GM21576 (cell line): ENCODE measurements around the gene SUPT6H.
"Not testable (repeated sequence)": the region's sequence is repeated elsewhere in the genome, so short reads cannot be mapped to it uniquely, and the experiment has no call there.

ENCODE experiments used
- ATAC-seq: cut with Tn5 transposase; IDR thresholded peaks from one replicate; pipeline ENCODE4 v1.9.1; 2021; ENCODE audit warnings: mild to moderate bottlenecking, moderate library complexity; ENCODE audit not compliant: unreplicated experiment

SUPT6H gene

DNA sequence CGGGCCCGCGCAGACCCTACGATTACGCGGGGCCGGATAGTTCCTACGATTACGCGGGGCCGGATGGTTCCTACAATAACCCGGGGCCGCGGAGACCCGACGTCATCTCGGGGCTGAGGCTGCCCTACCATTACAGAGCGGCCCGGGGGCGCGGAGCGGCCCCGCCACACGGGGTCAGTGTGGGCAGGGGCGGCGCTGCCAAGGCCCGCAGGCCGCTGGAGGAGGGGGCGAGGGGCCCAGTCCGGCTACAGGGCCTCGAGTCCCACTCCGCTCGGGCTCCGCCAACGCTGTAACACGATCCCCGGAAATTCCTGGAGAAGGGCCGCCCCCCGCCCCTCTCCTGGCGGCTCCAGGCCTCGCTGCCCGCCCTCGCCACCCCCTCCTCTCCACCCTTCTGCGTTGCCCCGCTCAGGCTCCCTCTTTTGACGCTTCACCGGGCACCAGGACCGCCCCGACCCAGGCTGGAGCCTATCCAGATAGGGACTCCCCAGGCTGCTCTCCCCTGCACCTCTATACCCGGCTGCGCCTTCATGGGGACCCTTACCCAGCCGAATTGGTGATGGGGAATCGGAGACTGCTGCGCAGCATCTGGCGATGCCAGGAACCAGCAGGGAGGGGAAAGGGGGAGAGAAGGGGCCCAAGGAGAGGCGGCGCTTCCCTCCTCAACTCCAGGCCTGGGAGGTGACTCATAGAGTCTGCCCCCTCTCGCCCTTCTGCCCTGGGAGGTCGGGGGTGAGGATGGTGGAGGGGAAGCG lies 55.8 kb downstream of the SUPT6H start, which contains the start of gene RAB34:
RAB34 (minus strand) TSS at position 291 of the 755 bp plus-strand sequence. CDS start 602 bp downstream, outside the sequence.
- ATAC-seq: no peak

- no peak for ATAC-seq
Observed at GRCh38 chr17:28718333-28719020, 56.5 kb downstream of the SUPT6H start.

DNA sequence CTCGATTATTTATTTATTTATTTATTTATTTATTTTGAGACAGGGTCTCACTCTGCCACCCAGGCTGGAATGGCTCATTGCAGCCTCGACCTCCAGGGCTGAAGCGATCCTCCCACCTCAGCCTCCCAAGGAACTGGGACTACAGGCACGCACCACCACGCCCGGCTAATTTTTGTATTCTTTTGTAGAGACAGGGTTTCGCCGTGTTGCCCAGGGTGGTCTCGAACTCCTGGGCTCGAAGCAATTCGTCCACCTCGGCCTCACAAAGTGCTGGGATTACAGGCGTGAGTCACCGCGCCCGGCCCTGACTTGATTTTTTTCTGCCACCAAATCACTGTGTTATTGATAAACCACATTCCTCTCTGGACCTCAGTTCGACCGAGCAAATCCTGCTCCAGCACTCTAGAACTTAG lies 57.0 kb downstream of the SUPT6H start:
- no peak for ATAC-seq

DNA sequence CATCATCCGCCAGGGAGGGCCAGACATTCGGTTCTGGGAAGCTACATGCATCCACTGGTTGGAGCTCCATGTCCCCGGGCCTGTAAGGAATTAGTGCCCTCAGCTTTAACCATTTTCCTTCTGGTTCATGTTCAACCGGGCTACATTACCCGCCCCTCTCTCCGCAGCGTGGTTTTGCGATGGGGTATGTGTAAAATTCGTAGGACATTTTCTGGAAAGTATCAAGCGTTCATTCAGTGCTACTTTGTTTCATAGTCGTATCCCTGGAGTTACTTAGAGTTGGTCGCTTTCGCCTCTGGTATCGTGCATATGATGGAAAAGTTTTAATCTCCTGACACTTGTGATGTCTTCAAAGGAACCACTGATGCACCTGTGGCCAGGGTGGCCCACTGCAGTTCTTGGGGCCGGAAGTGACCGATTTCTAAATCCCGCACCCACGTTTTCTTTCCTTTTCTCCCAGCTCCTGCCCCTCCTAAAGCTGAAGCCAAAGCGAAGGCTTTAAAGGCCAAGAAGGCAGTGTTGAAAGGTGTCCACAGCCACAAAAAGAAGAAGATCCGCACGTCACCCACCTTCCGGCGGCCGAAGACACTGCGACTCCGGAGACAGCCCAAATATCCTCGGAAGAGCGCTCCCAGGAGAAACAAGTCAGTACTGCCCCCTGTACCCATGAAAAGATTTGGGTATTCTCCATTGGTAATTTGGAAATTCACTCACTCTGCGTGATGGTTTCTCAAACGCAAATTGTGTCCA lies 58.4 kb downstream of the SUPT6H start:
- ATAC-seq: no peak

DNA sequence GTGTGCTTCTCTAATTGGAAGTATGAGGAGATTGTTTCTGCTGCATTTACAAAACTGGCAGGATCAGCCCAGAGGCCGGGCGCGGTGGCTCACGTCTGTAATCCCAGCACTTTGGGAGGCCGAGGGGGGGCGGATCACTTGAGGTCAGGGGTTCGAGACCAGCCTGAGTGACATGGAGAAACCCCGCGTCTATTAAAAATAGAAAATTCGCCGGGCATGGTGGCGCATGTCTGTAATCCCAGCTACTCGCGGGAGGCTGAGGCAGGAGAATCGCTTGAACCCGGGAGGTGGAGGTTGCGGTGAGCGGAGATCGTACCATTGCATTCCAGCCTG lies 59.0 kb downstream of the SUPT6H start:
- not testable (repeated sequence) for ATAC-seq

DNA sequence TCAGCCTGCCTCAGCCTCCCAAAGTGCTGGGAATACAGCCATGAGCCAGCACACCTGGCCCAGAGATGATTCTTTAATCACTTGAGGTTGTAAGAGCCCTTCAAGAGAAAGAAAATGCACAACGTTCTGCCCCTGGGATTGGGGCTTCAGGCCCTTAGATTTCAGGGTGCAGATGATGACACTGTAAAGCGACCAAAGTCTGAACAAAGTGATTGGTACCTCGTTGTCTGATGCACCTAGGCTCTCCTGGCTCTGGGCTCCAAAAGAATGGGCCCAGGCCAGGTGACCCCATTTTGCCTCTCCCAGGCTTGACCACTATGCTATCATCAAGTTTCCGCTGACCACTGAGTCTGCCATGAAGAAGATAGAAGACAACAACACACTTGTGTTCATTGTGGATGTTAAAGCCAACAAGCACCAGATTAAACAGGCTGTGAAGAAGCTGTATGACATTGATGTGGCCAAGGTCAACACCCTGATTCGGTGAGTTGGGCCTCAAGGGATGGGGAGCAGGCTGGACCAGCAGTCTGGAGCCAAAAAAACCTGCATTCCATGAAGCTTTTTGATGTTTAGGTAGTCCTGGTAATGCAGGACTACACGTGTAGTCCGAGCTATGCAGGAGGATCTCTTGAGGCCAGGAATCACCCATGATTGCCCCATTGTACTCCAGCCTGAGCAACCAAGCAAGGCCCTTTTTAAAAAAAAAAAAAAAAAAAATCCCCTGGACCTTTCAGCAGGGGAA lies 60.6 kb downstream of the SUPT6H start:
- ATAC-seq: no peak

DNA sequence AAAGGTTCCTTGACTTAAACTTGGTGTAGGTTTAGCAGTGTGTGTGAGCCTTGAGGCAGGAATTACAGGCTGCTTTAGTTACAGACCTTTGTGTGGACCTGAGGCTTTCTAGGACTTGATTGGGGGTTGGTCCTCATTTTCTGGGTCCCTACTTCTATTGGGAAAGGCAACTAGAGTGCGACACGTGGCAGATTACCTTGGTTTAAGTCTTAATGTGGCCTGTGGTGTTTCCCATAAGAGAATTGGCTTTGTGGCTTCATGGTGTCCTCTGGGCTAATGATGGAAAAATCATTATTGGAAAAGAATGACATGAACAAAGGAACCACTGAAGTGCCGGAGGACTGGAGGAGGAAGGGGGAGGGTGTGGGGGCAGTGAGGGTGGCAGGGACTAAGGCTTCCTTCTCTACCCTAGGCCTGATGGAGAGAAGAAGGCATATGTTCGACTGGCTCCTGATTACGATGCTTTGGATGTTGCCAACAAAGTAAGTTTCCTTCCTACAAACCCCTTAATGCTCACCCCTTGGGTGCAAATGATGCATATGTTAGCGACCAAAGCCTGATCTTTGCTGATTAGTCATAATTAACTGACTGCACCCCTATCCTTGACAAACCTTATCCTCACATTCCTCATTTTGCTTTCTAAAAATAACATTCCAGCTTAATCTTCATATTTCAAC lies 61.3 kb downstream of the SUPT6H start:
- no peak for ATAC-seq

DNA sequence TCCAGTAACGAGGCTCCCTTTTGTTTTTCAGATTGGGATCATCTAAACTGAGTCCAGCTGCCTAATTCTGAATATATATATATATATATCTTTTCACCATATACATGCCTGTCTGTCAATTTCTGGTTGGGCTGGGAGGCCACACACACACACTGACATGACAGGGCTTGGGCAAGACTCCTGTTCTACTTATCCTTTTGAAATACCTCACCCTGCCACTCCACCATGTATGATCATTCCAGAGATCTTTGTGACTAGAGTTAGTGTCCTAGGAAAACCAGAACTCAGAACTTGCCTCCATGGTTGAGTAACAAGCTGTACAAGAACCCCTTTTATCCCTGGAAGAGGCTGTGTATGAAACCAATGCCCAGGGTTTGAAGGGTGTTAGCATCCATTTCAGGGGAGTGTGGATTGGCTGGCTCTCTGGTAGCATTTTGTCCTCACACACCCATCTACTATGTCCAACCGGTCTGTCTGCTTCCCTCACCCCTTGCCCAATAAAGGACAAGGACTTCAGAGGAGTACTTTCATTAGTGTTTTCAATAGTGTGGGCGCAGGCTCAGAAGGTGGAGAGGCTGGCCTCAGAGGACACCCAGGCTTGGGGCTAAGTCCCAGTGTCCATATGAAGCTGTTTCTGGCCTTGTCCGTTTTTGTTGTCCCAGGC lies 62.0 kb downstream of the SUPT6H start:
- ATAC-seq: not testable (repeated sequence)

DNA sequence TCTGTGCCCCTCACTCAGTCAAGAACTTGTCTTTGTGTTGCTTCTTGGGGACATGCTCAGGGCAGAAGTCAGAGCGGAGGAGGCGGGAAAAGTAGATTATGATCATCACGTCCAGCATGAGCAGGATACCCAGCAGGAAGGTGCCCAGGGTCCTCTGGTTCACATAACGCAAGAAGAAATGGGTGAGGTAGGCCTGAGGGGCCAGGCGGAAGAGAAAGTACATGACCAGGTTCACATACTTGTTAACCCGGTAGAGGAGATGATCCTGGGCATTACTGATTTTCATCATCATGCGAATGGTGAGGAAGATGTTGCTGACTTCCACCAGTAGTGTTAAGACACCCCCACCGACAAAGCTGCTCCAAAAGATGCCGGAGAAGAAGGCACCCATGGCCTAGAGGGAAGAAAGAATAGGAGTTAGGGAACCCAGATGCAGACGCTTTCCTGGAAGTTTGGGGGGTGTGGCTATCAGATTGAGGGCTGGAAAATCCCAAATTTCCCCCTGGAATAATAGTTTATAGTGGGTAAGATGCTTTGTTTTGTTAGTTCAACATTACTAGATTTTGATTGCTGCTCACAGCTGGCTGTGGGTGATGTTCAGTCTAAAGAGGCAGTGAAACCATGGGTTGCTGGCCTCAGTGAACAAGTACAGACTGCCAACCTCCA lies 62.6 kb downstream of the SUPT6H start:
- no peak for ATAC-seq

DNA sequence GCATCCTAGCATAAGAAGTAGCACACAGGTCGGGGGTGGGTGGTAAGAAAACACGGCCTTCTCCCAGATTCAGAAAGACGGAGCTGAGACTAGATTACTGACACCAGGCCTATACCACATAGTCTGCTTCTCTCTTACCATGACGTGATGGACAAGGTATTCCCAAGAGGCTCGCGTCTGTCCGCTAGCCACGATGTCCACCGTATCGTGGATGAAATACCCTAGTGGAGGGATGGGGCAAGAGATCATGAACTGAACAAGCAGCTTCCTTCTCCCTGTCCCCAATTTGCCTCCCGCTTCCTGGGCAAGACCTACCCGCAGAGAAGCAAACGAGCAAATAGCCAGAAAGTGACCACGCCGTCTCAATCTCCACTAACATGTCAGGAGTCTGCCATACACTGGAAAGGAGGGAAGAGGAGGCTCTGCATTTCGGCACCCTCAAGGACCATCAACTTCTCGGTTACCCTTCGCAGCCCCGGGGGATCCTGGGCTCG lies 63.2 kb downstream of the SUPT6H start:
- no peak for ATAC-seq

- ATAC-seq: peak; percentile 4
Observed at GRCh38 chr17:28725660-28726225, 63.7 kb downstream of the SUPT6H start.

- peak; percentile 15 for ATAC-seq
Observed at GRCh38 chr17:28726226-28726626, 64.2 kb downstream of the SUPT6H start, which contains the start of gene TLCD1. Gene TLCD1 (minus strand): TSS chr17:28726233. CDS start chr17:28726097, 136 bp downstream.

DNA sequence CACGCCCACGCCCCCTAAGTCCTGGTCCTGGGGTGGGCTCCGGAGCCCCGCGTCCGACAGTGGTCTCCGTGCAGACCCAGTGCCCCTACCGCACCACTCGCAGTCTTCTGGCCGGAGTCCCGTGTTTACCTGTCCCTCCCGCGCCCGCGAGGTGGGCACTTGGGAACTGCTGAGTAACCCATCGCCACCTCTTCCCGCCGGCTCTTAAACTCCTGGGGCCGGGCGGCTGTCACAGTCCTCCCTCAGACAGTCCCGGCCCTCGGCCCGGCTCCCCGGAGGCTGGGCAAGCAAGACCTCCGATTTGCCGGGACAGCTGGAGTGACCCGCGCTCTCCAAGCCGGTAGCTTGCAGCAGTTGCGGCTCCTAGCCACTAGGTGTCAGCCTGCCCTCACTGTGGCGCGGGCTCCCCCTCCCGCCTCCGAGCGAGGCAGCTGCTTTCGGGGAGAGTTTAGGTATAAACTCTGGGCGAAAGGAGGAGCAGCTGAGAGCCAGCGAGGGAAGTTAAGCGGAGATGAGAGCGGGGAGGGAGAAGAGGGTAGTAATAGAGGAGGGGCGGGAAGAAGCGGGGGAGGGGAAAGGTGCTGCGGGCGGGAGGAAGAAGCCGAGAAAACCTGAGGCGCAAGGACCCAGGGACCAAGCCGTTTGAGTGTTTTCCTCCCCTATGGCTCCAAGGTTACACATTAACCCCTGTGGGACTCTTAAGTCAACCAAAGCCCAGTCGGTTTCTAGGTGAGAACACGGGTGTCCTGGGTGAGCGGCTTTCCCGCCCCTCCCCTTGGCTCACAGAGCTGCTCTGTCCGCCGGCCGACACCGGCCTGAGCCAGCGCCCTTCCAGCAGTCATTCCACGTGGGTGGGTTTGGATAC lies 64.9 kb downstream of the SUPT6H start:
- peak; percentile 33 for ATAC-seq

DNA sequence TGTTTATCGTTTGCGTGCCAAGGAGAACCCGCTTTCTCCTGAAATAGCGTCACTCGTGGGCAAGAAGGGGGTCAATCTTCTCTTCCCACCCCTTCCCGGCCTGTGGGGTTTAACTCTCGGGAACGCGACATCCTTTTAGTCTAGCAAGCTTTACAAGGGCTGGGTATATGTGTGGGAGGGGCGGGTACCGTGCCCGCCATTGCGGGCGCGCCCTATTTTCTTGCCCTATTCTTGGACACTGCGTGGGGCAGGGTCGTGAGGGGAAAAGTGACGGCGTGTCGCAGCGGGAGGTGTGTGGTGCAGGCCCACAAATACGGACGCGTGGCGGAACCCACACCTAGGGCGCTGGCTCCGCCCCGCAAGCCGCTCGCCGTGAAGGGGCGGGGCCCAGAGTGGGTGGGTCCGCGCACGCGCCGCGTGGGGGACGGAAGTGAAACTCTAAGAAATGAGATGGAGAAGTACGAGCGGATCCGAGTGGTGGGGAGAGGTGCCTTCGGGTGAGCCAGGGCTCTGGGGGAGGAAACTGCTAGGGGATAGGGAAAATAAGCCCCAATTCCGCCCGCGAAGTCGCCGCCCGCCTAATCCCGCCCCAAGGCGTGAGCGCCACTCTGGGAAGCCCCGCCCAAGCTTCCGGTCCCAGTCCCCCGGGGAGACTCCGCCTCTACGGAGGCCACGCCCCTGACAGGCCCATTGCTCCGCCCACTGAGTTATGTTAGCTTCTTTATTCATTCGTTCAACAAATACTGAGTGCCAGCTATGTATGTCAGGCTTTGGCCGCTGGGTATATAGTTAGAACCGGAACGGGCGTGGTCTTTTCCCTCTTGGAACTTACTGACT lies 66.6 kb downstream of the SUPT6H start, which contains the start of gene NEK8:
NEK8 (plus strand) TSS at position 425 of the 837 bp plus-strand sequence; CDS start at position 451, 26 bp downstream.
- peak; percentile 34 for ATAC-seq

DNA sequence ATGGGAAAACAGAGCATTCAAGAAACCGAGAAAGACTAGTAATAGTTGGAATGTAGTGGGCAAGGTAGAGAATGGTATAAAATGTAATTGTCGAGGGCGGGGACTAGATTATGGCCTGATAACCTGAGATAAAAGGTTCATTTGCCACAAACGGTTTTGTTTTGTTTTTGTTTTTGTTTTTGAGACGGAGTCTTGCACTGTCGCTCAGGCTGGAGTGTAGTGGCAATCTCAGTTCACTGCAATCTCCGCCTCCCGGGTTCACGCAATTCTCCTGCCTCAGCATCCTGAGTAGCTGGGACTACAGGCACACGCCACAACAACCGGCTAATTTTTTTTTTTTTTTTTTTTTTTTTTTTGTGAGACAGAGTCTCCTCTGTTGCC lies 67.9 kb downstream of the SUPT6H start:
- no peak for ATAC-seq

DNA sequence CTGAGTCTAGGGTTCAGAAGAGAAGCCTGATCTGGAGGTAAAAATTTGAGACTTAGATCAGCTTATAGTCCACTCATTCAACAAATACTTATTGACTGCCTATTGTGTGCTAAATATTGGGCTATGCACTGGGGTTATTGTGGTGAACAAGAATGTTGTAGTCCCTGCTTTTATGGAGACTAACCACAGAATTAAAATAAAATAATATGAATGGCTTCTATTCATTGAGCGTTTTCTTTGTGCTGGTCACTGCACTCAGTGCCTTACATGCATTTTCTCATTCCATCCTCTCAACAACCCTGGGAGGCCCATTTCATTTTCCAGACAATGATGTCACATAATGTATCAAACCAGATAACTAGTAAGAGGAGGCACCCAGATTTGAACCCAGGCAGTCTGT lies 71.3 kb downstream of the SUPT6H start:
- no peak for ATAC-seq

- ATAC-seq: no peak
Observed at GRCh38 chr17:28734712-28735241, 72.8 kb downstream of the SUPT6H start.
